IMR-90 (cell line): Measurements from ENCODE around the gene MAP3K15. TPM values are rescaled to one million over a fixed set of nuclear protein-coding genes. Genes with fewer than 3 reads are reported as not detected.

ENCODE experiments used
- ATAC-seq: fragments of 200-7000 bp; cut with Tn5 transposase; 2 replicates; pipeline ENCODE4 v1.9.1; 2020; ENCODE audit warnings: low read depth, mild to moderate bottlenecking, moderate library complexity
- BruUV-seq: library from RNA; stranded (reverse); fragments of 400-500 nt; replicated peaks from 2 replicates; lab custom pipeline; 2021; lab: Mats Ljungman, UMichigan
- CTCF ChIA-PET: fragments of 300-600 bp; formaldehyde crosslinking; extraction: SDS; loops from one replicate; lab custom pipeline; 2021; ENCODE audit warnings: antibody characterized with exemption; lab: Yijun Ruan, JAX
- POLR2A ChIA-PET: fragments of 300-600 bp; sonication (Branson Sonifier 250); formaldehyde crosslinking; loops from one replicate; lab custom pipeline; 2022; ENCODE audit warnings: antibody characterized with exemption; ENCODE audit not compliant: unreplicated experiment; lab: Charles Lee
- DNase-seq: peaks from one replicate; pipeline ENCODE4 v3.0.0; 2013
- H2AFZ ChIP-seq: replicated peaks from 2 replicates; pipeline ENCODE3; 2013; ENCODE audit warnings: low read length, mild to moderate bottlenecking; ENCODE audit not compliant: poor library complexity
- H2AK5ac ChIP-seq: 2 replicates; pipeline ENCODE4 v1.6.1; 2013; ENCODE audit warnings: low read depth, low read length, inconsistent platforms
- H2AK9ac ChIP-seq: replicated peaks from 2 replicates; pipeline ENCODE3; 2013; ENCODE audit warnings: mild to moderate bottlenecking, low read depth, low read length, moderate library complexity; ENCODE audit not compliant: poor library complexity
- H2BK120ac ChIP-seq: 2 replicates; pipeline ENCODE4 v1.6.1; 2013; ENCODE audit warnings: low read depth, low read length, inconsistent platforms
- H2BK15ac ChIP-seq: 3 replicates; pipeline ENCODE4 v1.6.1; 2013; ENCODE audit warnings: low read depth, low read length, inconsistent platforms
- H2BK20ac ChIP-seq: 2 replicates; pipeline ENCODE4 v1.6.1; 2013; ENCODE audit warnings: low read depth, mild to moderate bottlenecking, inconsistent platforms, low read length, moderate library complexity
- H2BK5ac ChIP-seq: 2 replicates; pipeline ENCODE4 v1.6.1; 2013; ENCODE audit warnings: mild to moderate bottlenecking, low read depth, low read length, inconsistent platforms; ENCODE audit not compliant: poor library complexity, severe bottlenecking
- H3K14ac ChIP-seq: replicated peaks from 2 replicates; pipeline ENCODE4 v1.6.1; 2013; ENCODE audit warnings: low read depth, low read length, inconsistent platforms
- H3K18ac ChIP-seq: 2 replicates; pipeline ENCODE4 v1.6.1; 2013; ENCODE audit warnings: low read depth, low read length, control low read depth
- H3K23ac ChIP-seq: 2 replicates; pipeline ENCODE4 v1.6.1; 2013; ENCODE audit warnings: low read depth, low read length, inconsistent platforms
- H3K27ac ChIP-seq: 2 replicates; pipeline ENCODE4 v1.5.1; 2013; ENCODE audit warnings: mild to moderate bottlenecking, control low read depth, low read length; ENCODE audit not compliant: insufficient read depth
- H3K27me3 ChIP-seq: 2 replicates; pipeline ENCODE4 v1.6.1; 2013; ENCODE audit warnings: low read length; ENCODE audit not compliant: control insufficient read depth, insufficient read depth
- H3K36me3 ChIP-seq: 2 replicates; pipeline ENCODE4 v1.6.1; 2013; ENCODE audit warnings: low read length, mixed read lengths; ENCODE audit not compliant: control insufficient read depth, insufficient read depth
- H3K4ac ChIP-seq: 2 replicates; pipeline ENCODE4 v1.6.1; 2013; ENCODE audit warnings: low read depth, low read length, inconsistent platforms
- H3K4me1 ChIP-seq: 2 replicates; pipeline ENCODE4 v1.6.1; 2013; ENCODE audit warnings: low read length, mixed read lengths; ENCODE audit not compliant: control insufficient read depth, insufficient read depth
- H3K4me2 ChIP-seq: 2 replicates; pipeline ENCODE4 v1.6.1; 2013; ENCODE audit warnings: low read depth, mild to moderate bottlenecking, control low read depth, low read length, moderate library complexity
- H3K4me3 ChIP-seq: 2 replicates; pipeline ENCODE4 v1.5.1; 2013; ENCODE audit warnings: low read depth, mild to moderate bottlenecking, control low read depth, low read length, moderate library complexity; ENCODE audit not compliant: insufficient read depth
- H3K56ac ChIP-seq: 2 replicates; pipeline ENCODE4 v1.6.1; 2013; ENCODE audit warnings: low read length, inconsistent platforms; ENCODE audit not compliant: insufficient read depth; ENCODE audit errors: extremely low read depth
- H3K79me1 ChIP-seq, 2 experiments: 2 replicates each; pipeline ENCODE4 v1.6.1; 2013; ENCODE audit warnings: low read length in 2 of 2, inconsistent platforms in 1 of 2, low read depth in 1 of 2
- H3K9ac ChIP-seq: 2 replicates; pipeline ENCODE4 v1.6.1; 2013; ENCODE audit warnings: low read depth, low read length, control low read depth
- H3K9me1 ChIP-seq: 2 replicates; pipeline ENCODE4 v1.6.1; 2013; ENCODE audit warnings: low read length, inconsistent platforms; ENCODE audit not compliant: insufficient read depth
- H3K9me3 ChIP-seq: 2 replicates; pipeline ENCODE4 v1.6.1; 2013; ENCODE audit warnings: low read length; ENCODE audit not compliant: control insufficient read depth, insufficient read depth
- H4K20me1 ChIP-seq: 2 replicates; pipeline ENCODE4 v1.6.1; 2013; ENCODE audit warnings: low read length, inconsistent platforms; ENCODE audit not compliant: insufficient read depth
- H4K5ac ChIP-seq: 2 replicates; pipeline ENCODE4 v1.6.1; 2013; ENCODE audit warnings: mild to moderate bottlenecking, low read depth, low read length, control low read depth
- H4K8ac ChIP-seq, 2 experiments: 2 replicates each; pipeline ENCODE4 v1.6.1; 2013; ENCODE audit warnings: low read depth in 2 of 2, low read length in 2 of 2, control low read depth in 1 of 2, inconsistent platforms in 1 of 2
- H4K91ac ChIP-seq: 2 replicates; pipeline ENCODE4 v1.6.1; 2013; ENCODE audit warnings: low read depth, low read length, inconsistent platforms; ENCODE audit not compliant: insufficient read depth
- BHLHE40 ChIP-seq: fragments of 150-350 bp; IDR thresholded peaks from 2 replicates; pipeline ENCODE4 v1.6.1; 2016; ENCODE audit warnings: mild to moderate bottlenecking, low read depth, low read length
- CTCF ChIP-seq: conservative IDR thresholded peaks from 2 replicates; pipeline ENCODE4 v1.5.1; 2012; ENCODE audit warnings: mild to moderate bottlenecking, low read depth, low read length, improper control_type of control experiment
- FOS ChIP-seq: fragments of 150-350 bp; IDR thresholded peaks from 2 replicates; pipeline ENCODE4 v1.6.1; 2016; ENCODE audit warnings: low read depth, low read length
- MXI1 ChIP-seq: IDR thresholded peaks from 2 replicates; pipeline ENCODE4 v1.6.1; 2012; ENCODE audit warnings: low read depth, mild to moderate bottlenecking, low read length, moderate library complexity, borderline replicate concordance
- NFE2L2 ChIP-seq: fragments of 150-350 bp; IDR thresholded peaks from 2 replicates; pipeline ENCODE4 v1.6.1; 2016; ENCODE audit warnings: low read depth, mild to moderate bottlenecking, low read length
- RAD21 ChIP-seq: IDR thresholded peaks from 2 replicates; pipeline ENCODE4 v1.6.1; 2012; ENCODE audit warnings: low read length, improper control_type of control experiment
- RCOR1 ChIP-seq: IDR thresholded peaks from 2 replicates; pipeline ENCODE4 v1.6.1; 2012; ENCODE audit warnings: mild to moderate bottlenecking, low read length, improper control_type of control experiment; ENCODE audit not compliant: insufficient replicate concordance
- SMC3 ChIP-seq: fragments of 150-350 bp; IDR thresholded peaks from 2 replicates; pipeline ENCODE4 v1.6.1; 2016; ENCODE audit warnings: low read depth, mild to moderate bottlenecking, antibody characterized with exemption, low read length, moderate library complexity
- USF2 ChIP-seq: fragments of 150-350 bp; IDR thresholded peaks from 2 replicates; pipeline ENCODE4 v1.6.1; 2017; ENCODE audit warnings: mild to moderate bottlenecking, antibody characterized with exemption, low read length, low read depth
- WGBS, 2 experiments: methylation state at CpG; one replicate each; pipeline versions ENCODE4 v1.1.5 to v1.1.7; 2013; ENCODE audit warnings: missing lambda C conversion rate in 2 of 2; ENCODE audit not compliant: insufficient read length in 1 of 2; ENCODE audit errors: extremely low coverage in 2 of 2; 5-methylcytosine and 5-hydroxymethylcytosine counted together
- dilution Hi-C: fragments of 300-500 bp; cut with HindIII; formaldehyde crosslinking; loops from one replicate; pipeline ENCODE4 v1.14.3; 2018; ENCODE audit warnings: low sequenced_read_pairs; ENCODE audit not compliant: unreplicated experiment
- in situ Hi-C: fragments of 300-500 bp; cut with MboI; formaldehyde crosslinking; loops from 3 replicates; pipeline ENCODE4 v1.14.3; 2019; ENCODE audit warnings: low sequenced_read_pairs, inconsistent platforms, mixed read lengths
- intact Hi-C: fragments of 100-400 bp; cut with micrococcal nuclease; formaldehyde crosslinking; loops from 2 replicates; pipeline ENCODE4 v1.10.0; 2022
- polyA plus RNA-seq, 3 experiments: library from polyadenylated mRNA; depleted of rRNA; stranded (reverse); fragments of >200 nt; gene quantifications; 2 replicates each; pipeline ENCODE4 v1.2.3, GENCODE V29; 2012; ENCODE audit warnings: low replicate concordance in 1 of 3
- total RNA-seq: library from RNA; depleted of rRNA; stranded (reverse); fragments of >200 nt; gene quantifications from 2 replicates; pipeline ENCODE4 v1.2.3, GENCODE V29; 2012

MAP3K15 gene
- total and polyA plus RNA-seq, 2 of the 4 experiments (the other 2 are of a cell fraction), result under 0.01 to 0.10 TPM

- Histone ChIP-seq H3K4me3 (no peak overlapping the region), H3K23ac (no peak overlapping the region), H3K18ac (no peak overlapping the region), H3K9me3 (no peaks in the 10 kb centered on the region), H3K4ac (no peak overlapping the region), H2BK120ac (no peak overlapping the region), H3K27me3 (no peaks in the 10 kb centered on the region; the same call in 1 of the 2 replicates), H4K20me1 (no peaks in the 10 kb centered on the region), H2BK5ac (no peak overlapping the region), H3K79me1 (no peaks in the 10 kb centered on the region; a peak in 1 of 4 replicates), H2BK15ac (no peak overlapping the region), H2AK5ac (no peak overlapping the region), H4K91ac (no peak overlapping the region), H4K8ac (no peak overlapping the region), H3K9me1 (peaks cover 7% of the 10 kb centered on the region; the same call in 1 of the 2 replicates), H3K56ac (no peak overlapping the region), H2AK9ac (no peak overlapping the region), H4K5ac (no peak overlapping the region), H3K4me2 (no peak overlapping the region), H3K4me1 (no peaks in the 10 kb centered on the region), H3K27ac (no peak overlapping the region), H2AFZ (no peak overlapping the region), H3K36me3 (no peaks in the 10 kb centered on the region; the same call in 1 of the 2 replicates), H3K14ac (no peak overlapping the region), H2BK20ac (no peak overlapping the region), H3K9ac (no peak overlapping the region)
- WGBS, 2 experiments, result no CpG with 5 or more reads among the region's 8 CpGs
- dilution Hi-C loops (no loop called here), intact Hi-C loops (loop anchor here (1.0 to 10.0 kb wide), 4 partner anchors 344 to 580 kb away; partner anchors contain the start of gene BCLAF3), in situ Hi-C loops (loop anchor here (10.0 to 25.0 kb wide), 2 partner anchors 350 to 1157 kb away; no protein-coding TSS in a partner anchor)
- DNase-seq, result peak; percentile 70
- CTCF ChIA-PET, result no interaction called here
- ATAC-seq, result peak; percentile 90
- no TSS peak for BruUV-seq
- TF ChIP-seq USF2, result no peak
- no peak for TF ChIP-seq MXI1
- TF ChIP-seq NFE2L2, result no peak
- peak; percentile 78 for TF ChIP-seq RAD21
- TF ChIP-seq RCOR1, result no peak
- TF ChIP-seq FOS, result no peak
- peak; percentile 58 for TF ChIP-seq SMC3
- TF ChIP-seq BHLHE40, result no peak
- peak; percentile 81 for TF ChIP-seq CTCF
- POLR2A ChIA-PET, result no interaction called here
Observed at GRCh38 chrX:19544693-19545305, 29.5 kb upstream of the MAP3K15 start.
